HG03571 (cell line): ENCODE results near the gene IL19.
"Not testable (repeated sequence)": the region's sequence is repeated elsewhere in the genome, so short reads cannot be mapped to it uniquely, and the experiment has no call there.

Experiments
- ATAC-seq: cut with Tn5 transposase; IDR thresholded peaks from one replicate; pipeline ENCODE4 v1.9.1; 2021; ENCODE audit not compliant: unreplicated experiment

Gene IL19

DNA sequence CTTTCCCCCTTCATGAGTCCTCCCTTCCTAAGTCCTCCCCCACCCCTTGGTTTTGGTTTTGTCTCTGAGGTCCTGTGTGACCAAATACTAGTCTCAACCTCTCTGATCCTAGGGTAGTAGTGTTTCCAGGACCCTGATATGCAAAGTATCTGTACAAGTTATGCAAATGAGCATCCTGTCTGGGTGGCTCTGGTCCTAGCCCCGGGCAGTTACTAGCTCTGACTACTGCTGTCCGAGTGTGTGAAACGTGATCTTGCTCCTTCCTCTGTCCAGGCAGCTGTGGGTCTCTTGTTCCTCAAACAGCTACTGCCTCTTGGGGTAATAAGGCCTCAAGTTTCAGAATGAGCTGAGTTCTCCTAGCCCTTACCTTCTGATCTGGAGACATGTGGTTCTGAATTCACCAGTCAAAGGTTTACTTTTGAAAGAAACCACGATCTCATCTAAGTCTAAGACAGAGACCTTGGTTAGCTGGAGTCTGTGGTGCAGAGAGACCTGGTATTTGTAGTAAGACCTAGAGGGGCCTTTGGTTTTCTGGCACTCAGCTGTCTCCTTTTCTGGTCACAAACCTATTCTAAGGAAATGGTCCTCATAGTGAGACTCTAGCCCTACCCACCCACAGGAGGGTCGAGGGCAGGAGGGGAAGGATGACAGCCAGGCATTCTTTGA lies 31.0 kb upstream of the IL19 start:
- peak; percentile 81 for ATAC-seq

DNA sequence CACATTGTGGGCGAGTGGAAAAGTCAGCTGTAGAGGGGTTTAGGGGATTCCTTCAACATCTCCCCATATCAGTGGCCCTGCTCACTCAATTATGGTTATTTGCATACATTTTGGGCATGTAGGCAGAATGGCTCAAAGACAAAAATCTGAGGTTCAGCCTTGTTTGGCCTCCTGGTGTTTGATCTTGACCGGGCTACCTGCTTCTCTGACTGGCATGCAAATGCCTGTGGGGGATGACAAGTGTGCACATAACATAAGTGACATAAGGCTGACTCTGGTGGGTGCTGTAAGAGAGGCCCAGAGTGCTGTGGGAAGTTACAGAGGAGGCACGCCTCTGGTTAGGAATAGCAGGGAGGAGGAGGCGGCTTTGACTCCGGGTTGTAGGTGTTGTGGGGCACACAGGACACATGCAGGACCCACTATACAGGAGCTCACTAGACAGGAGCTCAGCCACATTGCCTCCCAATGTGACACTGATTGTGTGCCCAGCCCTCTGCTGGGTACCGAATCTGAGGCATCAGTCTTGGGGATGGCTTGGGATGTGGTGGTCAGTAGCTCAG lies 29.4 kb upstream of the IL19 start:
- no peak for ATAC-seq

DNA sequence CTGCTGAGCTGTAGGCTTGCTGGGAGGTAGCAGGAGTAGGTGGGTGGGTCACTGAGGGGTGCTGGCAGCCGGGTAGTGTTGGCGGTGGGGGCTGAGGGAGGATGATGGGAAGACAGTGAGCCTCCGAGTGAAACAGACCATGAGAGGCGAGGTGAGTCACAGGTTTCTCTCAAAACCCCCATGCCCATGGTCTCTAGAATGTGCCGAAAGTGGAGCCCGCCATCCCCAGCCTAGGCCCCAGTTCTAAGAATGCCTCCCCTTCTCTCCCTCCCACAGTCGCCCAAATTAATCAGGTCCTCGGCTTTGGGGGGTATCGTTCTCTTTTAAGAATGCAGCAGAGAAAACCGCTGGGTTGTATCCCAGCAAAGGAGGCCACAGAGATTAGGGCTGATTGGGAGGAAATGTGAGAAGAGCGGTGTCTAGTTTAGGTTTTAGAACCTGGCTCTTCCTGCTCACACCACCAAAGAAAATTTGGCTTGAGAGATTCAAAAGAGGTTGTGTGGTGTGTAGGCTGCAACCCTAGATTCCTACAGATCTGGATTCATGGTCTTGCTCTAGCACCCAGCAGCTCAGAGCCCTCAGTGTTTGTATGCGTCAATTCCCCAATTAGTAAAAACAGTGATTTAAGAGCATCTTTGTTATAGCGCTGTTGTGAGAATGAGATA lies 27.7 kb upstream of the IL19 start:
- no peak for ATAC-seq

DNA sequence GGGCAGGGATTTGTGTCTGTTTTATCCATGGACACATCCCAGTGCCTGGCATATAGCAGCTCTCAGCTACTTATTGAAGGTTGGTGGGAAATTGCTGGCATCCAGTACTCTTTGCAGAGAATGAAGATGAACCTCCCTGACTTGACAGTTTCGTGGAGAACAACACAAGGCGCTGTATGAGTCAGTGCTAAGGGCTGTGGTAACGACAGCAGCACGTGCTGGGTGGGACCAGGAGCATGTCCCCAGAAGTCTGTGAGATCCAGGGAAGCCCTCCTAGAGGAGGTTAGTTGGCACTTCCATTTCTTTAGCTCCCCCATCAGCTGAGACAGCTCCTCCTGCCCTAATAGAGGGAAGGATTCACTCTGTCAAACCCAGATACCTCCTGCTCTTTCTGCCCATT lies 25.9 kb upstream of the IL19 start:
- ATAC-seq, result no peak

DNA sequence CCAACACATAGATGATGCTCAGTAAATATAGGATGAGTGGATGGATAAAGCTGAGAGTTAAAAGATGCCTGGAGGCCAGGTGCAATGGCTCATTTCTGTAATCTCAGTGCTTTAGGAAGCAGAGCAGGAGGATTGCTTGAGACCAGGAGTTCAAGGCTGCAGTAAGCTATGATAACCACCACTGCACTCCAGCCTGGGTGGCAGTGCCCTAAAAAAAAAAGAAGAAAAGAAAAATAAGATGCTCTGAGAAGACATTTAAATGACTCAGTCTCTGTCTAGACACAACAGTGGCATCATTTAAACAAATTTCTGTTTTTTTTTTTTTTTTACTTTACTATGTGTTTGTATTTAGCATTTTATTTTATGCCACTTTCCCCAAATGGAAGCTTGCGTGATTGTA lies 25.3 kb upstream of the IL19 start:
- ATAC-seq, result no peak

DNA sequence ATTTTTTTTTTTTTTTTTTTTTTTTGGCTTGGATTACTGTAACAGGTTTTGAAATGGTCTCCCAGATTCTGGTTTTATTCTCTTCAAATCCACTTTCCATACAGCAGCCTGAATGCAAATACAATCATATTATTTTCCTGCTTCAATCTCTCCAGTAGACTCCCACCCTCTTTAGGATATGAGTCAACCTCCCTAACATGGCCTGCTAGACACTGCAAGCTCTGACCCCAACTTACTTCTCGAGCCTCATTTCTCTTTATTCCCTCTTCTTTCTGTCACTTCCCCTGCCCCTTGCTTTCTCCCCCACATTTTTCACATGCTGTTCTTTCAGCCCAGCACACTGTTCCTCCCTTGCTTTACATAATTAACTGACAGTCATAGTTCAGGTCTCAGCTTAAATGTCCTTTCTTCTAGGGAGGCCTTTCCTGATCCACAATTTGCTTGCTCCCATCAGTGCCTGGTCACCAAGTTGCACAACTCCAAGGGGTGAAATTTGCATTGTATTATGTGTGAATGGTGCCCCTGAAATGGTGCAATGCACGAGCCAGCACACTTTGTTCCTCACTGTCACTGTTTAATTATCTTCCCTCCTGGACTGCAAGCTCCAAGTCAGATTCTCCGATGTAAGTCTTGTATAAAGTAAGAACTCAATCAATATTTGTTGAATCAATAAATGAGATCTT lies 22.1 kb upstream of the IL19 start:
- no peak for ATAC-seq

DNA sequence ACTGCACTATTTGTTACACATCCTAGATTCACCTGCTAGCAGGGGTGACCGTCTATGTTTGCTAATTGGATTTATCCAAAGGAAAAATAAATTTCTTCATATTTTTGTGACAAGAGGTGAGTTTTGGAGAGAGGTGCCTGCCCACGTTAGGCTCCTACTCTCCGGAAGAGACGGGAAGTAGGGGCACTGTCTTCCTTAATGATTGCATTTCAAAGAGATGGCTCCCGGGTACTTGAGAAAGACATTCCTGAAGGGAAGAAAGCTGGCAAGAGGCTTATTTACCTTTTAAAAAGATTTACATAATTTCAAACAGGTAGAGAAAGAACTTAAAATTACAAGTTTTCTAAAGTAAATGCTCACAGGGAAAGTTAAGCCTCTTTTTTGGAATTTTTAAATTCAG lies 18.7 kb upstream of the IL19 start:
- ATAC-seq, result no peak

DNA sequence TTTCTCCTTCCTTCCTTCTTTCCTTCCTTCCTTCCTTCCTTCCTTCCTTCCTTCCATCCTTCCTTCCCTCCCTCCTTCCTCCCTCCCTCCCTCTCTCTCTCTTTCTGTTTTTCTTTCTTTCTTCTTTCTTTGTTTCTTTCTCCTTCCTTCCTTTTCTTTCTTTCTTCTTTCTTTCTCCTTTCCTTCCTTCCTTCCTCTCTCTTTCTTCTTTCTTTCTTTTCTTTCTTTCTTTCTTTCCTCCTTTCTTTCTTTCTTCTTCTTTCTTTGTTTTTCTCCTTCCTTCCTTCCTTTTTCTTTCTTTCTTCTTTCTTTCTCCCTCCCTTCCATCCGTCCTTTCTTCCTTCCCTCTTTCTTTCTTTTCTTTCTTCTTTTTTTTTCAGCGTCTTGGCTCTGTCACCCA lies 18.1 kb upstream of the IL19 start:
- no peak for ATAC-seq

DNA sequence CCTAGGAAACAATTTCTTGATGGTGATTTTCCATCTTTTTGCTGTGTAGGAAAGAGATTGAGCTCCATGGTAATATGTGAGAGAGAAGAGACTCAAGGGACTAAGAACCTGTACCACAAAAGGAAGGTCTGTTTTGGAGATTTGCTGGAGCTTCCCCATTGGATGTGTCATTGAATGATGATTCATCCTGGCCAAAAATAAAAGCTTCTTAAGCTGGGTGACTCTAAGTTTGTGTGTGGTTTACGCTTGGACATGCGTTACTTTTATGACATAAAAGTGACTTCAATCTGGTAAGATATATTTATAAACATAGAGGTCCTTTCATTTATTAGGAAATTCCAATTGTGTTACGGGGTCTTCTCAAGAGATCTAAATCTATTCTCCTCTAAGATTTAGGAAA lies 17.4 kb upstream of the IL19 start:
- ATAC-seq, result no peak

DNA sequence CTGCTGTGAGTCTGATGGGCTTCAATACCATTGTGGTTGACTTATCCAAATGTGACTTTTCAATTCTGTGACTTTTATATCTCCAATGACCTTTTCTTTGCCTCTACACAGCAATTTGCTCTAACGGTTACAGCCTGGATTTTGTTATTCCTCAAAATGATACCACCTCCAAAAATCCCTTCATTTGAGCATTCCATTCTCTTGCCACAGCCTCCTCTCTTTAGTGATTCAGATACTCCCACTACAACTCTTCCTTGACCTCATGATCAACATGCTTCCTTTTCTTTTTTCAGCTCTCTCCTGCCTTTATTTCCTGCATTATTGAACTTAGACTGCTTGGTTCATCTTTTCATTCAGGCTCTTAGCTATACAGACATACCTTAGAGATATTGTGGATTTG lies 16.6 kb upstream of the IL19 start:
- no peak for ATAC-seq

DNA sequence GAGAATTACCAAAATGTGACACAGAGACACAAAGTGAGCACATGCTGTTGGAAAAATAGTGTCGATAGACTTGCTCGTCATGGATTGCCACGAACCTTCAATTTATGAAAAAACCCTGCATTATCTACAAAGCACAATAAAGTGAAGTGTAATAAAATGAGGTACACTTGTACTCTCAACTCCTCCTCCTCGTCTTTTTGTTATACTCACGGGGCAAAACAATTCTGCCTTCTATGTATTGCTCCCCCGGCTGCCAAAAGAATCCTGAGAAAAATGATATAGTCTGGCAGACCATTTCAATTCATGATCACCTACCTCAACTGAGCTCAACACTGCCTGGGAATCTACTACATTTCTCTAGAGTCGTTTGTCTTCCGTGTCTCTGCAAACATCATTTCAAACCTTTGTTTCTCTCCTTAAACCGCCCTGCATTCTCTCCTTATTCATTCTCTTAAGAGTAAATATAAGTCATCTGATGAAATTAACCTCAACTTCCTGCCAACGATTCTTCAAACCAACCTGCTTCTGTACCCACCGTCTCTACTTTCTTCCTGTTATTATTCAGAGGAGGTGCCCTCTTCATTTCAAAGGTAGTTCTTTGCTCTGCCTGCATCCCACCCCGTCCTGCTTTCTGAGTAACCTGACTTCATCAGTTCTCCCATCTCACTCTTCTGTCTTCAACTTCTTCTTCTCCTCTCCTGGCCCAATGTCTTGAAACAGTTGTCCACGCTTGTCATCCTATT lies 12.9 kb upstream of the IL19 start:
- ATAC-seq, result no peak

DNA sequence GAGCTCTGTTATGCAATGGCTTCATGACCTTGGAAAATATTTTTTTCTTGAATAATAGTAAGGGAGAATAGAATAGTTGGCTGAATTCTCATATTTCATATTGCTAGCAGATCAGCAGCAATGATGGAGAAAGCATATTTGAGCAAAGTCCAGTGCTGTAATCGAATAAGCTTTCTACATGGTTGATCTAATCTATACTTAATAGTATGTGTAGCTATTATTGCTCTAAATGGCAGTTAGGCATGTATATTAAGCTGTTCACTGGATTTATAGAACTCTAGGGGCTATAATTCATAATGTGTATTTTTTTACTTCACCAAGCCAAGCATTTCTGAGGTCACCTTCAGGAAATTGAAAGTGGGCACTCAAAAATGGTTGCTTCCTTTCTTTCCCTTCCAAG lies 10.0 kb upstream of the IL19 start:
- ATAC-seq, result no peak

DNA sequence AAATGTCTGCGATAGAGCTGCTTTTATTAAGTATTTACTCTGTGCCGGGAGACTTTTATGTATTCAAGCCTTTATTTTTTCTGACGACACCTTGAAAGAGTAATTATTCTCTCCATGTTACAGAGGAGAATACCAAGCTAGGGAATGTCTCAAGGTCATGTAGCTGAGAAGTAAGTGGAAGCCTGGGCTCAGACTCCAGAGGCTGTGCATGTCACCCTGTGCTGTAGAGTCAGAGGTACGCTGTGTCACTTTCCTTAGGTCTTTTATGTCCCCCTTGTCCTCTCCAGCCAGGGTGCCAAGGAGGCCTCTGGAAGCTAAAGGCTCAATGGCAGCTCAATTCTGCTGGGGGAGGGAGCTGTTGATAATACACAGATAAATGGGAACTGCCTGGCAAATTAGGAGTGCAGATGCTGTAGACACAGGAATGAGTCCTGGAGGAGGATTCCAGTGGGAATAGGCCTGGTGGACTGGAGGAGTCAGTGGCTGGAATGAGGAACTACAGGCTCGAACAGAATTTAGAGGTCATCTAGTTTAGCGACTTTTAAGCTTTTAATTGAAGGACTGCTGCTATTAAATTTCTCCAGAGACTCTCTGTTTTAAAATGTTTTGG lies 9.3 kb upstream of the IL19 start:
- ATAC-seq, result no peak

DNA sequence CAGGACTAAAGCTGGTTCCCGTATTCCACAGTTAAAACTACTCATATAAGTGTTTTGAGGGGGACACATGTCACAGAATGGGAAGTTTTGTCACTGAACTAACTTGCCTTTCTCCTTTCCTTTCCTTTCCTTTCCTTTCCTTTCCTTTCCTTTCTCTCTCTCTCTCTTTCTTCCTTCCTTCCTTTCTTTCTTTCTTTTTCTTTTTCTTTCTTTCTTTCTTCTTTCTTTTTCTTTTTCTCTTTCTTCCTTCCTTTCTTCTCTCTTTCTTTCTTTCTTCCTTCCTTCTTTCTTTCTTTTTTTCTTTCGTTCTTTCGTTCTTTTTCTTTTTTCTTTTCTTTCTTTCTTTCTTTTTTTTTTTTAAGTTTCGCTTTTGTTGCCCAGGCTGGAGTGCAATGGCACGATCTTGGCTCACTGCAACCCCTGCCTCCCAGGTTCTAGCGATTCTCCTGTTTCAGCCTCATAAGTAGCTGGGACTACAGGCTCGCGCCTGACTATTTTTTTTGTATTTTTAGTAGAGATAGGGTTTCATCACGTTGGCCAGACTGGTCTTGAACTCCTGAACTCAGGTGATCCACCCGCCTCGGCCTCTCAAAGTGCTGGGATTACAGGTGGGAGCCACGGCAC lies 7.7 kb upstream of the IL19 start:
- not testable (repeated sequence) for ATAC-seq

DNA sequence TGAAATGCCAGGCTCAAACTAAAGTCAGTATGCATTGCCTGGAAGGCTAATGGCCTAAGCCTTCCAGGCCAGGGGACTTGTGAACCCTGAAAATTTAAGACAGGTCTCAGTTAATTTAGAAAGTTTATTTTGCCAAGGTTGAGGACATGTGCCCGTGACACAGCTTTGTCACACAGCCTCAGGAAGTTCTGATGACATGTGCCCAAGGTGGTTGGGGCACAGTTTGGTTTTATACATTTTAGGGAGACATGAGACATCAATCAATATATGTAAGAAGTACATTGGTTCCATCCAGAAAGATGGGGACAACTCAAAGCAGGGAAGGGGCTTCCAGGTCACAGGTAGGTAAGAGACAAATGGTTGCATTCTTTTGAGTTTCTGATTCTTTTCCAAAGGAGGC lies 4.8 kb upstream of the IL19 start:
- not testable (repeated sequence) for ATAC-seq

DNA sequence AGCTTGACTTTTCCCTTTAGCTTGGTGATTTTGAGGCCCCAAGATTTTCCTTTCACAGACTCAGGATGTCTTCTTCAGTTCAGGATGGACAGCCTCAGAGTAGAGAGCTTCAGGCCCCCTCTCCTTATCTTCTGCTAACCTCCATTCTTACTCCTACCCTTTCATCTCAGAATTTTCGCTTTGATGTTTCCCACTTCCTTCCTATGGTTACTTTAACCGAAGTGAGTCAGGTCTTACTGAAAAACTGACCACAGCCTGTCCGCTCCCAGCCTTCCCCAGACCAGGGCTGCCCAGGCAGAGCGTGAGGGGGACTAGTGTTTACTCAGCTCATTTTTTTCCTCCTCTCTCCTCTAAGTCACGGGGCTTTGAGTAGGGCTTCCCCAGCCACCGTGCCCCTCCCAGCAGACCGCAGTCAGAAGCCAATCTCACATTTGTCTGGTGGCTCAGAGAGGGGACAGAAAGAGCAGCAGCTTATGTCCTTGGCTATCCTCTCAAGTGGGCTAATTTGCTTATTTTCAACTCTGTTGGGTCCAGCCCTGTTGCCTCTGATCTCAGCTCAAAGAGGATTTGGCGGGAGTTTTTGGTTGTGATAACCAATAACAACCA lies 4.2 kb upstream of the IL19 start:
- peak; percentile 41 for ATAC-seq

DNA sequence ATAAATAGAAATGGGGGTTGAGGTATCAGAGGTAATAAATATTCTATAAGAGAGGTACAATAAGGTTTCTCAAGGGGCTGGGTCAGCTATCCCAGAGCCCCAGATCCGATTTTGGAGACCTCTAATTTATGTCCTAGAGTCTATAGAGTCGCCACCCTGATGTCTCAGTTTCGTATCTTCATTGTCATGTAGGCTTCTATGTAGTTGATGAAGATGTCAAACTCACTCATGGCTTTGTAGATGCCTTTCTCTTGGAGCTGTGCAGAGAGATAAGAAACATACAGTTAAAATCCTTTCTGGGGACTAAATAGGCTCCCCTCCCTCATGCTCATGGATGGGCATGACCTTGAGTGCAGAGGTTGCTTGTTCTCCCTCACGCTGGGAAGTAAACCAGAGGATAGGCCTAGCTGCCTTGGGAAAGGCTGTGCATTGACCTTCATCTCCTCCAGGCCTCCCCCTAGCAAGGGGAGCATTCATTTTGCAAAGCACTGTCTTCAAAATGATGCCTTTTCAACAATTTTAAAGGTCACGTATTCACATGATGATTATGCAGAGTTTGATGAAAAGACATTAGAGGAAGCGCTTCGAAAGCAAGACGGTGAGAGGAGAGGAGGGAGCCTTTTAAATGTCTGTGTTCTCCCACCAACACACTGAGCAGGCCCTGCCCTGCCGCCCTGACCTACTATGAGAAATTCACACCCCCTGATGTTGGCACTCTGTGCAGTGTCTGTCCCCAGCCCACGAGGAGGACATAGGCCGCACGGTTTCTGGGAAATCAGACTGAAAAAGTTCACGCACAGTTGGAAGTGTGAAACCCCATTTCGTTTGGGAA lies 1.9 kb upstream of the IL19 start:
- no peak for ATAC-seq

DNA sequence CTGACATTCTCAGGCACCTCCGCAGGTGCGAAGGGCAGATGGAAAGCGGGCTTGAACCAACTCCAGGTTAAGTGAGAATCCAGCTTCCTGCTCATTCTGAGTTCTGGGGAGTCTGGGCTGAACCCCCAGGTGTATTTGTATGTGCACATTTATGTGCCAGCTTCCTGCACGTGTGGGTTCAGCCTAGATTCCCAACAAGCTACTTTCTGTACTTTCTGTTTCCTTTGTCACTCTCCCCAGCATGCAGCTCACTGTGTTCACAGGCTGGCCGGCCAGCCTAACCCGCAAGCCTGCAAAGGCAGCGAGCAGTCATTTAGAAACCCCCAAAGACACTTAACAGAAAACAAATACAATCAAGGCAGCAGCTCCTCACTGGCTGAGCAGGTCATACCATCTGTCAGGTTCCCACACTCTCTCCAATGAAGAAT lies 1.3 kb upstream of the IL19 start:
- ATAC-seq, result peak; percentile 68

DNA sequence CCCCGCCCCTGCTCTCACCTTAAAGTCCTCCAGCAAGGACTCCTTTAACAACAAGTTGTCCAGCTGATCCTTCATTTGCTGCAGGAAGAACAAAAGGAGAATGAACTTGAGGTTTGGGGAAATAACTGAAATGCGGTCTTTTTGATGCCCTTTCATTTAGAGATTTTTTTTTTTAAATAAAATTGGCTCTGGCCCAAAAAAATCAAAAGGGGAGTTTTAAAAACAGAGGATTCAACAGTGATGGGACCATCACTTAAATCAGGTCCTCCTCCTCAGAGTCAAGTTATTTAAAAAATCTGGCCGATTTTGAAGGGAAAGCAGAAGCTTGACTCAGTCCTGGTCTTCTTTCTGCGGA lies 742 bp downstream of the IL19 start:
- no peak for ATAC-seq
